GM18520 (cell line): ENCODE measurements around the gene FMR1NB.

Experiments used
- ATAC-seq: cut with Tn5 transposase; IDR thresholded peaks from one replicate; pipeline ENCODE4 v1.9.1; 2021; ENCODE audit not compliant: unreplicated experiment

FMR1NB gene, protein sequence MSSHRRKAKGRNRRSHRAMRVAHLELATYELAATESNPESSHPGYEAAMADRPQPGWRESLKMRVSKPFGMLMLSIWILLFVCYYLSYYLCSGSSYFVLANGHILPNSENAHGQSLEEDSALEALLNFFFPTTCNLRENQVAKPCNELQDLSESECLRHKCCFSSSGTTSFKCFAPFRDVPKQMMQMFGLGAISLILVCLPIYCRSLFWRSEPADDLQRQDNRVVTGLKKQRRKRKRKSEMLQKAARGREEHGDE

DNA sequence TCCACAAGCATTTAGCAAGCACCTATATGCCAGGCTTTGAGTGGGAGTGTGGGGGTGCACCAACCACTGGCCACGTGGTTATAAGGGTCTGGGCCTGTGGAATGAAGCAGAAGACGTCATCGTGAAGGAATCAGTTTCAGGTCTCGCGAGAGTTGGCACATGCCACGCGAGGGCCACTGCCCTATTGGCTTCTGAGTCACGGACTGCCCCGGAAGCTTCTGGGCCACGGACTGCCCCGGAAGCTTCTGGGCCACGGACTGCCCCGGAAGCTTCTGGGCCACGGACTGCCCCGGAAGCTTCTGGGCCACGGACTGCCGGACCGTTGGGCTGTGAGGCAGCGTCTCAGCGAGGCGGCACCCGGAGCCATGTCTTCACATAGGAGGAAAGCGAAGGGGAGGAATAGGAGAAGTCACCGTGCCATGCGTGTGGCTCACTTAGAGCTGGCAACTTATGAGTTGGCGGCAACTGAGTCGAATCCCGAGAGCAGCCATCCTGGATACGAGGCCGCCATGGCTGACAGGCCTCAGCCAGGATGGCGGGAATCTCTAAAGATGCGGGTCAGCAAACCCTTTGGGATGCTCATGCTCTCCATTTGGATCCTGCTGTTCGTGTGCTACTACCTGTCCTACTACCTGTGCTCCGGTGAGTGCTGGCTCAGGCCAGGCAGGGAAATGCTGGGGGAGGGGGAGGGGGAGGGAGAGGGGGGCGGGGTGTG lies at the start of gene FMR1NB:
TSS of gene FMR1NB (plus strand) at position 300 of the 715 bp plus-strand sequence. CDS start at position 366, 66 bp downstream.
- ATAC-seq = no peak

DNA sequence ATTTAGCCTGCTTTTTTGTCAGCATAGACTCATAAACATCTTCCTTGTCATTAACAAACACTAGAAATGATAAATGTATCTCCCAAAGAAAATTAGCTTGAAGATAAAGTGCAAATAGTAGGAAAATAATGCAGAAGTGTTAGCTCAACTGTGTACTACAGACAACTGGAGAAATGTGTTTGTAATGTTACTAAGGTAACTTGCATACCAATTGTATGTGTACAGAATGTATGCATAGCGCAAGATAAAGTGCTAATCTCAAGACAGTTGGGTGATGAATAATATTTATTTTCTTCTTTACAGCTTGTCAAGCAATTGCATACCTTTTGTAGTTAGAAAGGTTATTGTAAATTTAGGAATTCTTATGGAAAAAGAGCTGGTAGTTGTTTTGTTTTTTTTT lies 47.3 kb upstream of the FMR1NB start:
- ATAC-seq = no peak

DNA sequence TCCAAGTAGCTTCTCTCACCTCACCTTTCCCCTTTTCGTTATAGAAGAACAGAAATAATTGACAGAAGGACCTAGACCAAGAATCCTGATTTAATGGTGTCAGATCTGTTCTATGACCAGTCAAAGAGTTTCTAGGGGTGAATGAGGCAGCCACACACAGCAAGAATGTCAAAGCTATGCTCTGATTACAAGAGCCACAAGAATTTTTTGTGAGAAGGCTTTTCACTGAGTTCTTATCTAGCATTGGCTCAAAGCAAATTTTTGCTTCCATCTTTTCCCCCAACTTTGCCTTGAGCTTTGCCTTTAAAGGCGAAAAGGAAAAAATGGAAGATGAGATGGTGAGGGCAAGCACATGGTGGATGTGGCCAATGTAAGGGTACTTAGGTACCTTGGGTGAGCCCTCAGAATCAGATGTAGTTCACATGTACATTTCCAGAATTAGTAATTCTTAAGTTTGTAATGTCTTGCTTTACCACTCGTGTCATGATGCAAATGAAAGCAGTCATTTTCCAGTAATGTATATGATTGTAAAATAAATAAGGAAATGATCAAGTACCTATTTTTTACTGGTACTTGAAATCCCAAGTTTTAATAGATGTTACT lies 45.9 kb upstream of the FMR1NB start:
- ATAC-seq = no peak

DNA sequence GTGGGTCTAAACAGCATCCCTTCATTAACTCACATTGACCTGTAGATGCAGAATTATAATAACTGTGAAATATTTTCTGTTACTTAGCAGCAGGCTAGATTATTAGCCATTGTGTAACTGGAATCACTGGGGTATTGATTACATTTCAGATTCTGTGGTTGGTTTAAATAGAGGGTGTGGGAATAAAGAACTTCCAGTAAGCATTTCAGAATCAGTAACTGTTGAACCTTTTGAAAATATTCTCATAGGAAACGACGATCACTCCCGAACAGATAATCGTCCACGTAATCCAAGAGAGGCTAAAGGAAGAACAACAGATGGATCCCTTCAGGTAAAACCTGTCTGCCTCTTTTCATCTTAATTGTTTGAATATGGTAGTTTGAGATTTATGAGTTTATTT lies 35.9 kb upstream of the FMR1NB start:
- ATAC-seq = no peak

DNA sequence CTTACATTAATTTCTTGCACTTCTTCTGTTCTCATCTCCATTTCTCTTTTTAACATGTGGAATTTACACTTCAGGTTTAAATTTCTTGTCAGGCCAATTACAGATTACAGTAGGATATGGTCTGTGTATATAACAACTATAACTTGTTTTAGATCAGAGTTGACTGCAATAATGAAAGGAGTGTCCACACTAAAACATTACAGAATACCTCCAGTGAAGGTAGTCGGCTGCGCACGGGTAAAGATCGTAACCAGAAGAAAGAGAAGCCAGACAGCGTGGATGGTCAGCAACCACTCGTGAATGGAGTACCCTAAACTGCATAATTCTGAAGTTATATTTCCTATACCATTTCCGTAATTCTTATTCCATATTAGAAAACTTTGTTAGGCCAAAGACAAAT lies 32.6 kb upstream of the FMR1NB start:
- no peak for ATAC-seq

DNA sequence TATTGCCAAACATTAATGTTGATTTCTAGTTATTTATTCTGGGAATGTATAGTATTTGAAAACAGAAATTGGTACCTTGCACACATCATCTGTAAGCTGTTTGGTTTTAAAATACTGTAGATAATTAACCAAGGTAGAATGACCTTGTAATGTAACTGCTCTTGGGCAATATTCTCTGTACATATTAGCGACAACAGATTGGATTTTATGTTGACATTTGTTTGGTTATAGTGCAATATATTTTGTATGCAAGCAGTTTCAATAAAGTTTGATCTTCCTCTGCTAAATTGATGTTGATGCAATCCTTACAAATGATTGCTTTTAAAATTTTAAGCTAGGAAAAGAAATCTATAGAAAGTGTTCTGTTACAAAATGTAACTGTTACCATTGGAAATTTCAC lies 30.8 kb upstream of the FMR1NB start:
- ATAC-seq = no peak

DNA sequence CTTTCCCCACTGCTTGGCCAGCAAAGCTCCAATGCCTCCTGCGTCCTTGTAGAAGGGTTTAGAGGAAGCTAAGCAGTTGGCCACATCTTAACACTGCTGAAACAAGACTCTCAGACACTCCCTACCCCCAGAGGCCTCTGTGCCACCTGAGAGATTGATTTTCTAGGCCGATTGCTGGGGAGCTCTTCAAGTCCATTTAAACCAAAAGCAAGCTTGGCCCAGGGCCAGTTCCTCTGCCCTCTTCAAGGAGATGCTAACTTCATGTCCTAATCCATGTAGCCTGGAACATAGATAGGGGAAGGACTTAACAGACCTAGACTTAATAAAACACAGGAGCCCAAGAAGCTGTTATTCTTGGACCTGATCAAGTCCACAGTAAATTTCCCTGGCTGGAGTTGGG lies 27.2 kb upstream of the FMR1NB start:
- ATAC-seq = no peak

DNA sequence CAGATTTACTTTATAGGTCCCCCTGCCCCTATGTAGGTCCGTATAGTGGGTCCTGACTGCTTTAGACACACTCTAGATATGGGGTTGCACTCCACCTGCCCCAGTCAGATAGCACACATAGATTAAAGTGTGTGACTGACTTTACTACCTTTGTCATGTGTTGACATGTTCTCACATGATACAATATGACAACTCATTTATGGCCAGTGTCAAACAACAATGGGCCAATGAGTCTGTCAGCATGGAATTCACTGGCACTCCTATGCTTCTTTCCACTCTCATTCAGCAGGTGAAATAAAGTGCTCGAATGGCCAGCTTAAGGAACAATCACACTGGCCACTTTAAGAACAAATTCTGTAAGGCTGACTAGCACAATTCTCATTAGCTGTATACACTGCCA lies 23.8 kb upstream of the FMR1NB start:
- ATAC-seq = no peak

DNA sequence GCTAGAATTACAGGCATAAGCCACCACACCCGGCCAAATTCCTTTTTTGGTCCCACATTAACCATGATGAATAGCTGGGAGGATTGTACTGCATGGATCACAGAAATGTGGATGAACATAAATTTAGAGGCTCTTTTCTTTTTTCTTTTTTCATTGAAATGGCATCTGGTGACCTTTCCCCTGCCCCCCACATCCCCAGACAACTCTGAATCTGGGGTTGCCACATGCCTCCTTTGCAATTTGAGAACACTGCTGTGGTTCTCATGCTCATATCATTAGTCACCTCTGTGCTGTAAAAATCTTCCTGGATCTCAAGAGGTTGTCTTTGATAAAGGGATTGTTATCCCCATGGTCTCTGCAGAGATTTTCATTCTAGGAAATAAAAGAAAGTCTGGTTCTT lies 22.8 kb upstream of the FMR1NB start:
- no peak for ATAC-seq

DNA sequence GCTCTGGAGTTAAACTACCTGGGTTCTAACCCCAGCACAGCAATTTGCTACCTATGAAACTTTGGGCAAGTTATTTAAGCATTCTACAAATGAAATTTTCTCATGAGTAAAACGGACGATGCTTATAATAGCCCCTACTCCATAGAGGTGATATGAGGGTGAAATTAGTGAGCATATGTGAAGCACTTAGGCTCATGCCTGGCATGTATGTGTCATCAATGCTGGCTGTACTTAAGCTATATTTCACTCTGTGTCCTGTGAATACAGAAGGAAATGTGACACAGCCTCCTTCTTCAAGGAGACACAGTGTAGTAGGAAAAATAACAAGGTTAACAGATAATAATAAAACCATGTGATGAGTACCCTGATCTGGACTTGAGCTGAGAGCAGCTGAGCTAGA lies 20.4 kb upstream of the FMR1NB start:
- ATAC-seq = no peak

DNA sequence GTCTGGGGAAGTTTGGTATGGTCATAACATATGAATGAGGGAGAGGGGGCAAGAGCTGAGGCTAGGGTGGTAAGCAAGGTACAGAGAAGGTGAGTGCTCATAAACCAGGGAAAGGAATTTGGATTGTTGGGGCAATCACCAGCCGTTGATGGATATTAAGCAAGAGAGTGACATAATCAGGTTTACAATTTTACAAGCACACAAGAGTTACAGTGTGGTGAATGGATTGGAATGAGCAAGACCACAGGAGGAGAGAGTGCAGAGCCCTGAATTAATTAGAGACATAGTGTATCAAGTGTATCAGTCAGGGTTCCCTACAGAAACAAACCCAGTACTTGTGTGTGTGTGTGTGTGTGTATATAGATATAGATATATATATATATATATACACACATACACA lies 18.7 kb upstream of the FMR1NB start:
- ATAC-seq = no peak

DNA sequence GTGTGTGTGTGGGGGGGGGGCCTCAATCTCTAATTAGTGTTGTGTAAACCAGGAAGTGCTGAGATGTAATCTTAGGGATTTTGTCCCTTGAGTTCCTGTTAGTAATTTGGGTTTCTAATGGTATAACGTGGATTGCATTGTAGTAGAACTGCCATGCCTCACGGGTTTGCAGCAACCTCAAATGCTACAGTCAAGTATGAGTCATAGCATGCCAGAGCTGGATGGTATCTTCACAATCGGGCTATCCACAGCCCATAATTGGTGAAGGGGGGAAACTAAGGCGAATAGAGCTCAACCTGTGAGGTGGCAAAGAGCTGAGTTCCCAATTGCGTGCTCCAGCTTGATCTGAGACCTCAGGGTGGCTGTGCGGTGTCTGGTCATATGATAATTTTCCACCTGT lies 2.2 kb upstream of the FMR1NB start:
- no peak for ATAC-seq

DNA sequence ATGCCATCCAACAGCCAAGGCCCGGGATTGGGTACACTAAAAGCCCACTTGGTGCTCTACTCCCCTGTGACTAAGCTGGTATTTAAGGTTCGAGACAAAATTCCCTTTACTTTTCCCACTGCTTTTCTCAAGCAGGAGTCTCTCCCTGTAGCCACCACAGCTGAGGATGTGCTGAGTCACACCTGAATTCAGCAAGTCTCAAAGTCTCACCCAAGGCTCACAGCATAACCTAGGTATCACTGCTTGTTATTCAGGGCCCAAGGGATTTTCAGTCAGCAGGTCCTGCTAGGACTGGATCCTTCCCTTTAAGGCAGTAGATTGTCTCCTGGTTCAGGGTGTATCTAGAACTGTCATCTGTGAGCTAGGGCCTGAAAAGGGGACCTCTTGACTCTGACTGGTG lies 39.2 kb downstream of the FMR1NB start:
- no peak for ATAC-seq

DNA sequence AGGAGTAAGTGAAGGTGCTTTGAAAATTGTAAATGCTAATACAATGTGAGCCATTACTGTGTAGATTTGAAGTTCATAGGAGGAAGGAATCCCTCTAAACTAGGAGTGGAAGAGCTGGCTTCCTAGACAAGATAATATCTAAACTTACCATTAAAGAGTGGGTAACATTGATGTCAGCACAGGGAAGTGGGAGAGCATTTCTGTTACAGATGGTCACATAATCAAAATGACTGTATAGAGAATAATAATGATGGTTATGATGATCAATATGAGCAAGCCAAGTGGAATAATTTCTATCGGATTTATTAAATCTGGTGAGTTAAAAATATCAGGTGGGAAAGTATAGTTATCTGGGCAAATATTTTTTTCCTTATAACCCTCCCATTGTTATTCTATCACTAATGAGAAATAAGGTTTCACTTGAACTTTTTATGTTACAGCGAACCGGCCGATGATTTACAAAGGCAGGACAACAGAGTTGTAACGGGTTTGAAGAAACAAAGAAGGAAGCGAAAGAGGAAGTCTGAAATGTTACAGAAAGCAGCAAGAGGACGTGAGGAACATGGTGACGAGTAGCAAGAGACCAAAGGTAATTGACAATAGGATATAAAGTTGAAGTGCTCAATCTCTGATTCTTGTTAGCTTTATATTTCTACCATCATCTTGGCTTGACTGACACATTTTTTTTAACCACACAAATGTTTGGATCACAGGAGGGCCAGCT lies 43.5 kb downstream of the FMR1NB start:
- peak; percentile 80 for ATAC-seq

DNA sequence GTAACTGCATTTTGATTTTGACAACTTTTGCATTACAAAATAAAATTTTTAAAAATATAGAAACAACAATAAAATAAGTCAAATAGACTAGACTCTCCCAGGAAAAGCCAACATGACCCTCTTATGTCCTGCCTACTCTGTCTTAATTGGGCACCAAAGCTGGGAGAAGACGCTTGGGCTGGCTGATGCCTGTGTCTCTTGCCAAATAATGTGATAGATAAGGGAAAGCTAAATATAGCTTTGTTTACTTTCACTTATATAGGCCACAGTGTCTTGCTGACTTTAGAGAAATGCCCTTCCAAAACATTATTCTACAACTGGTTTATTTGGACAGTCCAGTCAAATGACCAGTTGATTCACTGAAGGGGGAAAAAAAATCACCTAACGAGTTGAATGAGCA lies 54.2 kb downstream of the FMR1NB start:
- ATAC-seq = no peak

DNA sequence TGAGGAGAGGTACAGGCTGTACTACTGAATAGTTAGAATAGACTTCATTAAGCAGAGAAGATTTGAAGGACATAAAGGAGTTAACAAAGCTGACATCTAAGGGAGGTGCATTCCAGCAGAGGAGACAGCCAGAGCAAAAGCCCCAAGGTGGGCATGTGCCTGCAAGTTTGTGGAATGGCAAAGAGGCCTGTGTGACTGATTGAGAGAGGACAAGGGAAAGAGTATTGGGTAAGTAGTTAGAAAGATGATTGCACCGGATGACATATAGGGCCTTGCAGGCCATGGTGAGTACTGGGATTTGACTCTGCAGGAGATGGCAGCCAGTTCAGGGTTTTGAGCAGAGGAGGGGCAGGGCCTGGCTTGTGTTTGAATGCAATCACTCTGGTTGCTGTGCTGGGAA lies 55.9 kb downstream of the FMR1NB start:
- ATAC-seq = no peak

DNA sequence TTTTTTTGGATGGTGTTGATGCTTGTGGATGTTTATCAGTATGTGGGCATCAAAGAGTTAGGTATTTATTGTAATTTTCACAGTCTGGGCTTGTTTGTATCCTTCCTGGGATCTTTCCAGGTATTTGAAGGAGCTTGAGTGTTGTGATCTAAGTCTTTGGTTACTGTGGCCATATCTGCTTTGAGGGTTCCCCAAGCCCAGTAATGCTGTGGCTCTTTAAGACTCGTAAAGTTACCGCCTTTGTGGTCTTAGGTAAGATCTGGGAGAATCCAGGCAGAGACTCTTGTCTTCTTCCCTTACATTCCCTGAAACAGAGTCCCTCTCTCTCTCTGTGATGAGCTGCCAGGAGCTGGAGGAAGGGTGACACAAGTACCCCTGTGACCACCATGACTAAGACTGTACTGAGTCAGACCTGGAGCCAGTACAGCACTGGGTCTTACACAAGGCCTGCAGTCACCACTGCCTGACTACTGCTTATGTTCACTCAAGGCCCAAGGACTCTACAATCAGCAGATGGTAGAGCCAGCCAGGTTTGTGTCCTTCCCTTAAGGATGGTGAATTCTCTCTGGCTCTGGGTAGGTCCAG lies 62.2 kb downstream of the FMR1NB start:
- no peak for ATAC-seq

DNA sequence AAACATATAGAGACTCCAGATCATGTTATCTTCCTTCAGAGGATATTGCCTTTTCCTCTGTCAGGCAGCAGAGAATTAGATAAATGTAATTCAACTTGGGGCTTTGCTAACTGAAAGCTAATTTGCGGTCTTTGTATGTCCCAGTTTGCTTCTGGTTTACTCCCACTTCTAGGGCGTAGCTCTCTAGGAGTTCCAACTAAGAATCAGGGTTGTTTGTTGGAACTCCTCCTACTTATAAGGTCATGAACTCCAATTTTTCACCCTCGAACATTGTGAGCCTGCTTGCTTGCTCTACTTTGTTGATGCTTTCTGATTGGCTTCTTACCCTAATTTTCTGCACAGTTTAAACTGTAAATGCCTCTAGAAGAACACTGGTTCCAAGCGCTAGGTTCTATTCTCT lies 66.1 kb downstream of the FMR1NB start:
- no peak for ATAC-seq

DNA sequence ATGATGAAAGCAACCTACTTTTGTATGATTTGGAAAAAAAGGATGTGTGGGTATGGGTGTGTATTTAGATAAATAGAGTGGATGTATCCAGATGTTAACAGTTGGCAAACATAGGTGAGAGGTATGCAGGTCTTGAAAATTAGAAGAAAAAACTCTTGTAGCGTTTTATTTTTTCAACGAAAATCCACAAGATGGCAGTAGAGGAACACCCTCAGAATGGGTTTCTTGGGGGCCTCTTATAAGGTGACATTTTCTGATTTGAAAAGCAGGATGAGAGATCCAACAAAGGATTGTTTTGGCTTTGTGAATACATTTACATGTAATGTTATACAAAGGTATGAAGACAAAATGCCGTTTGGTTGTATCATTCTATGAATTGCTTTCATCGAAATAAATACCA lies 68.3 kb downstream of the FMR1NB start:
- no peak for ATAC-seq

DNA sequence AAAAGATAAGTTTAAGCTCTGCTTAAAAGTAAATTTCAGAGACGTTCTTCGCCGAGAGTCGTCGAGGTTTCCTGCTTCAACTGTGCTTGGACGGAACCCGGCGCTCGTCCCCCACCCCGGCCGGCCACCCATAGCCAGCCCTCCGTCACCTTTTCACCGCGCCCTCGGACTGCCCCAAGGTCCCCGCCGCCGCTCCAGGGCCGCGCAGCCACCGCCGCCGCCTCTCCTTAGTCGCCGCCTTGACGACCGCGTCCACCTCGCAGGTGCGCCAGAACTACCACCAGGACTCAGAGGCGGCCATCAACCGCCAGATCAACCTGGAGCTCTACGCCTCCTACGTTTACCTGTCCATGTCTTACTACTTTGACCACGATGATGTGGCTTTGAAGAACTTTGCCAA lies 70.8 kb downstream of the FMR1NB start:
- ATAC-seq = no peak

DNA sequence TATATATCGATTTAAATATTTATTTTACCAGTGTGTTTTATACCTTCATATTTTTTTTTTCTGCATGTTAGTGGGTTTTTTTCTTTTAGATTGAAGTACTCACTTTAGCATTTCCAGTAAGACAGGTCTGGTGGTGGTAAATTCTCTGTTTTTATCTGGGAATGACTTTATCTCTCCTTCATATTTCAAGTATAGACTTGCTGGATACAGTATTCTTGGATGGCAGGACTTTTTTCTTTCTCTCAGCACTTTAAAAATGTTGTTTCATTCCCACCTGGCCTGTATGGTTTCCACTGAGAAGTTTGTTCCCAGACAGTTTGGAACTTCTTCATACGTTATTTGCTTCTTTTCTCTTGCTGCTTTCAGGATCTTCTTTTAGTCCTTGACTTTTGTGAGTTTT lies 86.1 kb downstream of the FMR1NB start:
- ATAC-seq = no peak
